OCI-LY3 (cell line): ENCODE results near the gene ITGA3.

ENCODE experiments used
- H2AFZ ChIP-seq: fragments of 200-600, 300-600 bp; shearing (Covaris generic); 2 replicates; pipeline ENCODE4 v1.6.0; 2014; ENCODE audit warnings: antibody characterized with exemption, low read depth, low read length
- H3K27ac ChIP-seq: fragments of 200-600, 300-600 bp; sonication (generic); 2 replicates; pipeline ENCODE4 v1.5.1; 2014; ENCODE audit warnings: mild to moderate bottlenecking, low read length, moderate library complexity, mixed read lengths
- H3K27me3 ChIP-seq: fragments of 200-600, 300-600 bp; sonication (generic); 2 replicates; pipeline ENCODE4 v1.6.1; 2014; ENCODE audit warnings: low read depth, low read length, mixed read lengths
- H3K36me3 ChIP-seq: fragments of 200-600, 300-600 bp; sonication (generic); replicated peaks from 2 replicates; pipeline ENCODE3; 2014; ENCODE audit warnings: low read depth, low read length, mixed read lengths
- H3K4me1 ChIP-seq: fragments of 300-600, 200-600 bp; sonication (generic); 2 replicates; pipeline ENCODE4 v1.6.1; 2014; ENCODE audit warnings: low read length, mixed read lengths
- H3K4me2 ChIP-seq: fragments of 200-600, 300-600 bp; sonication (generic); 2 replicates; pipeline ENCODE4 v1.6.1; 2014; ENCODE audit warnings: low read length, mixed read lengths
- H3K4me3 ChIP-seq: fragments of 300-600, 200-600 bp; sonication (generic); 2 replicates; pipeline ENCODE4 v1.5.1; 2014; ENCODE audit warnings: antibody characterized with exemption, mild to moderate bottlenecking, low read length, moderate library complexity
- H3K79me2 ChIP-seq: fragments of 300-600, 200-600 bp; shearing (Covaris generic); 2 replicates; pipeline ENCODE4 v1.6.1; 2014; ENCODE audit warnings: mild to moderate bottlenecking, low read length, mixed read lengths
- H3K9ac ChIP-seq: fragments of 300-600, 200-600 bp; shearing (Covaris generic); 2 replicates; pipeline ENCODE4 v1.6.0; 2014; ENCODE audit warnings: mild to moderate bottlenecking, low read length, moderate library complexity
- H3K9me3 ChIP-seq: fragments of 200-600, 300-600 bp; shearing (Covaris generic); 2 replicates; pipeline ENCODE4 v1.6.1; 2014; ENCODE audit warnings: low read length, mixed read lengths; ENCODE audit not compliant: insufficient read depth
- H4K20me1 ChIP-seq: fragments of 200-600, 300-600 bp; sonication (generic); 2 replicates; pipeline ENCODE4 v1.6.1; 2016; ENCODE audit warnings: low read length, mixed read lengths; ENCODE audit not compliant: insufficient read depth
- CTCF ChIP-seq: fragments of 200-600, 300-600 bp; sonication (generic); IDR thresholded peaks from 2 replicates; pipeline ENCODE4 v1.5.1; 2014; ENCODE audit warnings: antibody characterized with exemption, low read length, low read depth
- EZH2phosphoT487 ChIP-seq: fragments of 200-600 bp; shearing (Covaris generic); IDR thresholded peaks from 2 replicates; pipeline ENCODE4 v1.6.1; 2018; ENCODE audit warnings: antibody characterized with exemption, mixed run types, low read depth

ITGA3 gene

GRCh38 chr17:50115756-50116155 is 59.8 kb downstream of the ITGA3 start:
- TF ChIP-seq CTCF (no peak), EZH2phosphoT487 (no peak)

GRCh38 chr17:50117202-50118051 is 61.5 kb downstream of the ITGA3 start:
- Histone ChIP-seq H3K4me1 (0 out of 2 replicates have a peak, but pooled peaks cover 6% of the 10 kb centered on the region), H3K36me3 (no peaks in the 10 kb centered on the region), H3K4me3 (no peak overlapping the region), H3K27ac (no peak overlapping the region), H3K9ac (no peak overlapping the region), H3K9me3 (no peaks in the 10 kb centered on the region), H3K4me2 (no peak overlapping the region), H2AFZ (no peak overlapping the region), H3K79me2 (no peaks in the 10 kb centered on the region), H3K27me3 (peaks cover 11% of the 10 kb centered on the region), H4K20me1 (no peaks in the 10 kb centered on the region)
- TF ChIP-seq CTCF (no peak), EZH2phosphoT487 (no peak)

More at GRCh38 chr17:50115756-50116155, 59.8 kb downstream of the ITGA3 start:
- Histone ChIP-seq H4K20me1 (no peaks in the 10 kb centered on the region), H3K4me2 (no peak overlapping the region), H2AFZ (no peak overlapping the region), H3K79me2 (no peaks in the 10 kb centered on the region), H3K4me1 (0 out of 2 replicates have a peak, but pooled peaks cover 6% of the 10 kb centered on the region), H3K9me3 (no peaks in the 10 kb centered on the region), H3K36me3 (no peaks in the 10 kb centered on the region), H3K27me3 (peaks cover 5% of the 10 kb centered on the region), H3K9ac (no peak overlapping the region), H3K27ac (no peak overlapping the region), H3K4me3 (no peak overlapping the region)

GRCh38 chr17:50118076-50118827 is 62.3 kb downstream of the ITGA3 start:
- Histone ChIP-seq H3K9ac (no peak overlapping the region), H3K4me1 (0 out of 2 replicates have a peak, but pooled peaks cover 6% of the 10 kb centered on the region), H3K27ac (no peak overlapping the region), H3K4me3 (no peak overlapping the region), H3K4me2 (no peak overlapping the region), H3K36me3 (no peaks in the 10 kb centered on the region), H3K27me3 (peaks cover 11% of the 10 kb centered on the region), H2AFZ (no peak overlapping the region), H3K79me2 (no peaks in the 10 kb centered on the region), H3K9me3 (no peaks in the 10 kb centered on the region), H4K20me1 (no peaks in the 10 kb centered on the region)
- TF ChIP-seq EZH2phosphoT487 = no peak
- no peak for TF ChIP-seq CTCF

DNA sequence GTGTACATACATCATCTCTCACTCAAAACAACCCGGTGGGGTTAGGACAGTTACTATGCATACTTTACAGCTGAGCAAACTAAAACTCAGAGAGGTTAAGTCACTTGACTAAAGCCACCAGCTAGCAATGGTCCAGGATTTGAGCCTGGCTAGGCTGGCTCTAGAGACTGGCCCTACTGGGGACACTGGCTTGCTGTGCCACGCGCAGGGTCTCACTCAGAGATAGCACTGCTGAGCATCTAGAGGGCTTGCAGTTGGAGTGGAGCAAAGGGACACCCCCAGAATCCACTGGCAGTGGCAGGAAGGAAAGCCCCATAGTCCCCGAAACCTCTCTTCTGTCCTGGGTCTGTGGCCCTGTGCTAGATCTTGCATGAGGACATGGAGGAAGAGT is 62.9 kb downstream of the ITGA3 start:
- Histone ChIP-seq H3K4me3 (no peak overlapping the region), H3K9me3 (no peaks in the 10 kb centered on the region), H3K27ac (no peak overlapping the region), H3K27me3 (peaks cover 11% of the 10 kb centered on the region), H4K20me1 (no peaks in the 10 kb centered on the region), H3K36me3 (no peaks in the 10 kb centered on the region), H3K79me2 (no peaks in the 10 kb centered on the region), H3K4me1 (0 out of 2 replicates have a peak, but pooled peaks cover 6% of the 10 kb centered on the region), H3K4me2 (no peak overlapping the region), H2AFZ (no peak overlapping the region), H3K9ac (no peak overlapping the region)
- TF ChIP-seq CTCF (no peak), EZH2phosphoT487 (no peak)
